ENCODE measurements around the gene LRCH4. TPM values are rescaled to one million over a fixed set of nuclear protein-coding genes. Genes with fewer than 3 reads are reported as not detected.

The LRCH4 gene
- total RNA-seq, 2 experiments from 2014 or later: 39.2 to 72.0 TPM

DNA sequence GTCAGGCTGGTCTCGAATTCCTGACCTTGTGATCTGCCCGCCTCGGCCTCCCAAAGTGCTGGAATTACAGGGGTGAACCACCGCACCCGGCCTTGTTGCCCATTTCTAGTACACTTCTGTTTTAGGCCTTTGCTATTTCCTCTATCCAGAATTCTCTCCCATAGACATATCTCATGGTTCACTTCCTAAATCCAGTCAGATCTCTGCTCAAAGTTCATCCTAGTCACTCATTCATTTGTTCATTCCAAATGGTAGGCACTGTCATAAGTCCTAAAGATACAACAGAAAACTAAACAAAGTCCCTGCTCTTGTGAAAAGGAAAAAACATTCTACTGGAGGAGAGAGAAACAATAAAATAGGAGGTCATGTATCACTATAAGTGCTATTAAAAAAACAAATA, 24.0 kb upstream of the LRCH4 start:
- peaks cover 14% of the 10 kb centered on the region for H3K4me1 ChIP-seq (ENCODE audit: insufficient read depth, low read length, poor library complexity, severe bottlenecking)
- intact Hi-C loops (cut with micrococcal nuclease; ENCODE audit: unreplicated experiment): no loop called here
- H3K79me2 ChIP-seq (ENCODE audit: insufficient read depth, low read depth, low read length): no peaks in the 10 kb centered on the region
- H2AFZ ChIP-seq (ENCODE audit: low read length): no peak overlapping the region
- no peak overlapping the region for H3K4me3 ChIP-seq (ENCODE audit: low read depth, low read length, poor library complexity, severe bottlenecking)
- no peak overlapping the region for H3K4me2 ChIP-seq (ENCODE audit: low read length)
- no peak overlapping the region for H3K27ac ChIP-seq (ENCODE audit: low read depth, low read length, poor library complexity, severe bottlenecking)
- no peaks in the 10 kb centered on the region for H4K20me1 ChIP-seq (ENCODE audit: insufficient read depth, low read length)
- TF ChIP-seq, protein P1, sequence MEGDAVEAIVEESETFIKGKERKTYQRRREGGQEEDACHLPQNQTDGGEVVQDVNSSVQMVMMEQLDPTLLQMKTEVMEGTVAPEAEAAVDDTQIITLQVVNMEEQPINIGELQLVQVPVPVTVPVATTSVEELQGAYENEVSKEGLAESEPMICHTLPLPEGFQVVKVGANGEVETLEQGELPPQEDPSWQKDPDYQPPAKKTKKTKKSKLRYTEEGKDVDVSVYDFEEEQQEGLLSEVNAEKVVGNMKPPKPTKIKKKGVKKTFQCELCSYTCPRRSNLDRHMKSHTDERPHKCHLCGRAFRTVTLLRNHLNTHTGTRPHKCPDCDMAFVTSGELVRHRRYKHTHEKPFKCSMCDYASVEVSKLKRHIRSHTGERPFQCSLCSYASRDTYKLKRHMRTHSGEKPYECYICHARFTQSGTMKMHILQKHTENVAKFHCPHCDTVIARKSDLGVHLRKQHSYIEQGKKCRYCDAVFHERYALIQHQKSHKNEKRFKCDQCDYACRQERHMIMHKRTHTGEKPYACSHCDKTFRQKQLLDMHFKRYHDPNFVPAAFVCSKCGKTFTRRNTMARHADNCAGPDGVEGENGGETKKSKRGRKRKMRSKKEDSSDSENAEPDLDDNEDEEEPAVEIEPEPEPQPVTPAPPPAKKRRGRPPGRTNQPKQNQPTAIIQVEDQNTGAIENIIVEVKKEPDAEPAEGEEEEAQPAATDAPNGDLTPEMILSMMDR (conservative IDR thresholded peaks at IDR 0.05; ENCODE audit: low read length): no peak
- no peak for TF ChIP-seq EZH2phosphoT487 (IDR thresholded peaks at IDR 0.05; ENCODE audit: borderline replicate concordance, low read depth, low read length)
- ChIA-PET POLR2A (interaction anchor here (0.6 kb wide), 2 partner anchors 24 to 712 kb away, joined by 3 to 4 read pairs; partner anchors contain the start of genes FBXO24, IFT22 and LRCH4), CTCF (ENCODE audit: unreplicated experiment) (no interaction called here)
- no peak for DNase-seq (ENCODE audit: low spot score)
- H3K9me3 ChIP-seq (ENCODE audit: low read length): no peaks in the 10 kb centered on the region
- no peaks in the 10 kb centered on the region for H3K36me3 ChIP-seq (ENCODE audit: insufficient read depth, low read length)
- no peaks in the 10 kb centered on the region for H3K9me2 ChIP-seq (ENCODE audit: insufficient read depth, low read length)
- no TSS peak for BruUV-seq (replicated peaks)

DNA sequence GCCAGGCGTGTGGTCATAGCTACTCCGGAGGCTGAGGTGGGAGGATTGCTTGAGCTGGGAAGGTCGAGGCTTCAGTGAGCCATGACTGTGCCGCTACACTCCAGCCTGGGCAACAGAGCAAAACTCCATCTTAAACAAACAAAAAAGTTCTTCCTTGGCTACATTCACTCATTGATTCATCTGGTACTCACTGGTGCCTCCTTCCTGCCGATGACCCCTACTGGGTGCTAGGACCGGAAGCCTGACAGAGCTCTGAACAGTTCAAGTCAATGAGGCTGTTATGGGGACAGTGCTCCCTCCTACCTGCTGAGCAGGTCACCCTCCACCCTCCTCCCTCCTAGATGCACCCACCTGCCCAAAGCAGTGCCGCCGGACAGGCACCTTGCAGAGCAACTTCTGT, 21.2 kb upstream of the LRCH4 start:
- no TSS peak for BruUV-seq (replicated peaks)
- ChIA-PET CTCF (ENCODE audit: unreplicated experiment) (interaction anchor here (0.8 kb wide), 1 partner anchor 27 kb away, joined by 3 read pairs; no protein-coding TSS in a partner anchor), POLR2A (no interaction called here)
- no peak overlapping the region for H2AFZ ChIP-seq (ENCODE audit: low read length)
- TF ChIP-seq EZH2phosphoT487 (IDR thresholded peaks at IDR 0.05; ENCODE audit: borderline replicate concordance, low read depth, low read length): no peak
- TF ChIP-seq, protein P1 (conservative IDR thresholded peaks at IDR 0.05; ENCODE audit: low read length): no peak
- DNase-seq (ENCODE audit: low spot score): no peak
- intact Hi-C loops (cut with micrococcal nuclease; ENCODE audit: unreplicated experiment): no loop called here
- H3K4me3 ChIP-seq (ENCODE audit: low read depth, low read length, poor library complexity, severe bottlenecking): no peak overlapping the region
- no peaks in the 10 kb centered on the region for H4K20me1 ChIP-seq (ENCODE audit: insufficient read depth, low read length)
- H3K9me3 ChIP-seq (ENCODE audit: low read length): no peaks in the 10 kb centered on the region
- H3K4me1 ChIP-seq (ENCODE audit: insufficient read depth, low read length, poor library complexity, severe bottlenecking): peaks cover 13% of the 10 kb centered on the region
- no peaks in the 10 kb centered on the region for H3K9me2 ChIP-seq (ENCODE audit: insufficient read depth, low read length)
- no peak overlapping the region for H3K4me2 ChIP-seq (ENCODE audit: low read length)
- no peaks in the 10 kb centered on the region for H3K79me2 ChIP-seq (ENCODE audit: insufficient read depth, low read depth, low read length)
- no peak overlapping the region for H3K27ac ChIP-seq (ENCODE audit: low read depth, low read length, poor library complexity, severe bottlenecking)
- H3K36me3 ChIP-seq (ENCODE audit: insufficient read depth, low read length): no peaks in the 10 kb centered on the region

DNA sequence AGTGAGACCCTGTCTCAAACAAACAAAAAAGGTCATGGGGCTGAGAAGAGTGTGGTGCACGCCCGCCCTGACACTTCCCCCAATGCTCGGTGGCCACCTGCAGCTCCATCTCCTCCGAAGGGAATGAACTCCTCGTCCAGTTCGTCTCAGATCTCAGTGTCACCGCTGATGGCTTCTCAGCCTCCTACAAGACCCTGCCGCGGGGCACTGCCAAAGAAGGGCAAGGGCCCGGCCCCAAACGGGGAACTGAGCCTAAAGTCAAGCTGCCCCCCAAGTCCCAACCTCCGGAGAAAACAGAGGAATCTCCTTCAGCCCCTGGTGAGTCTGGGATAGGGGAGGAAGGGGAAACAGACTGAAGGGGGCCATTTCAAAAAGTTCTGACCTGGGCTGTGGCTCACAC, 20.4 kb upstream of the LRCH4 start:
- POLR2A ChIA-PET: interaction anchor here (0.7 to 2.0 kb wide), 3 partner anchors 20 to 73 kb away, joined by 3 to 5 read pairs (median 3); partner anchors contain the start of genes FBXO24 and LRCH4
- DNase-seq (ENCODE audit: low spot score): no peak
- no peaks in the 10 kb centered on the region for H3K9me2 ChIP-seq (ENCODE audit: insufficient read depth, low read length)
- no peak overlapping the region for H3K4me3 ChIP-seq (ENCODE audit: low read depth, low read length, poor library complexity, severe bottlenecking)
- H3K36me3 ChIP-seq (ENCODE audit: insufficient read depth, low read length): no peaks in the 10 kb centered on the region
- CTCF ChIA-PET (ENCODE audit: unreplicated experiment): no interaction called here
- no peak overlapping the region for H3K27ac ChIP-seq (ENCODE audit: low read depth, low read length, poor library complexity, severe bottlenecking)
- TF ChIP-seq, protein P1 (conservative IDR thresholded peaks at IDR 0.05; ENCODE audit: low read length): no peak
- no peak for TF ChIP-seq EZH2phosphoT487 (IDR thresholded peaks at IDR 0.05; ENCODE audit: borderline replicate concordance, low read depth, low read length)
- no peak overlapping the region for H3K4me2 ChIP-seq (ENCODE audit: low read length)
- peaks cover 13% of the 10 kb centered on the region for H3K4me1 ChIP-seq (ENCODE audit: insufficient read depth, low read length, poor library complexity, severe bottlenecking)
- no TSS peak for BruUV-seq (replicated peaks)
- no peaks in the 10 kb centered on the region for H3K79me2 ChIP-seq (ENCODE audit: insufficient read depth, low read depth, low read length)
- intact Hi-C loops (cut with micrococcal nuclease; ENCODE audit: unreplicated experiment): no loop called here
- no peaks in the 10 kb centered on the region for H4K20me1 ChIP-seq (ENCODE audit: insufficient read depth, low read length)
- H2AFZ ChIP-seq (ENCODE audit: low read length): no peak overlapping the region
- H3K9me3 ChIP-seq (ENCODE audit: low read length): no peaks in the 10 kb centered on the region
